ENCODE data around the gene BANF2.
"Not testable (repeated sequence)": the region's sequence is repeated elsewhere in the genome, so short reads cannot be mapped to it uniquely, and the experiment has no call there.

The BANF2 gene

GRCh38 chr20:17765017-17765416, 65.3 kb downstream of the BANF2 start:
- in situ Hi-C loops (cut with HindIII; ENCODE audit: low sequenced_read_pairs) = no loop called here
- no peak overlapping the region for H3K4me3 ChIP-seq (ENCODE audit: low read depth, low read length)
- TF ChIP-seq, protein P1, sequence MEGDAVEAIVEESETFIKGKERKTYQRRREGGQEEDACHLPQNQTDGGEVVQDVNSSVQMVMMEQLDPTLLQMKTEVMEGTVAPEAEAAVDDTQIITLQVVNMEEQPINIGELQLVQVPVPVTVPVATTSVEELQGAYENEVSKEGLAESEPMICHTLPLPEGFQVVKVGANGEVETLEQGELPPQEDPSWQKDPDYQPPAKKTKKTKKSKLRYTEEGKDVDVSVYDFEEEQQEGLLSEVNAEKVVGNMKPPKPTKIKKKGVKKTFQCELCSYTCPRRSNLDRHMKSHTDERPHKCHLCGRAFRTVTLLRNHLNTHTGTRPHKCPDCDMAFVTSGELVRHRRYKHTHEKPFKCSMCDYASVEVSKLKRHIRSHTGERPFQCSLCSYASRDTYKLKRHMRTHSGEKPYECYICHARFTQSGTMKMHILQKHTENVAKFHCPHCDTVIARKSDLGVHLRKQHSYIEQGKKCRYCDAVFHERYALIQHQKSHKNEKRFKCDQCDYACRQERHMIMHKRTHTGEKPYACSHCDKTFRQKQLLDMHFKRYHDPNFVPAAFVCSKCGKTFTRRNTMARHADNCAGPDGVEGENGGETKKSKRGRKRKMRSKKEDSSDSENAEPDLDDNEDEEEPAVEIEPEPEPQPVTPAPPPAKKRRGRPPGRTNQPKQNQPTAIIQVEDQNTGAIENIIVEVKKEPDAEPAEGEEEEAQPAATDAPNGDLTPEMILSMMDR (IDR thresholded peaks at IDR 0.05; ENCODE audit: low read depth, low read length) = no peak
- DNase-seq (ENCODE audit: low read depth, low spot score) = no peak

GRCh38 chr20:17765584-17765983, 65.8 kb downstream of the BANF2 start:
- TF ChIP-seq, protein P1 (IDR thresholded peaks at IDR 0.05; ENCODE audit: low read depth, low read length) = no peak
- in situ Hi-C loops (cut with HindIII; ENCODE audit: low sequenced_read_pairs) = no loop called here
- no peak for DNase-seq (ENCODE audit: low read depth, low spot score)
- H3K4me3 ChIP-seq (ENCODE audit: low read depth, low read length) = no peak overlapping the region

DNA sequence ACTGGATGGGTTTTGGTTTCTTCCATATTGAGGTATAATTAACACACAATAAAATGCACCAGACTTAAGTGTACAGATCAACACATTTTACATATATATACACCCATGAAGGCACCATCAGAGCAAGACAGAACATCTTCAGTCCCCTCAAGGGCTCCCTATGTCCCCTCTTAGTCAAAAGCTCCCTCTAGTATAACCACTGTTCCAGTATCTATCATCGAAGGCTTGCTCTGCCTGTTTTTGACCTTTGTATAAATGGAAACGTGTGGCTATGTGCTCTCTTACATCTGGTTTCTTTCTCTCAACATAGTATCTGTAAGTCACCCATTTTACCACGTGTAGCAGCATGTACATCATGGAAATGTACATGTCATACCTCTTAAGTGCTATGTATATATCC, 66.5 kb downstream of the BANF2 start:
- no peak for DNase-seq (ENCODE audit: low read depth, low spot score)
- in situ Hi-C loops (cut with HindIII; ENCODE audit: low sequenced_read_pairs) = no loop called here
- TF ChIP-seq, protein P1 (IDR thresholded peaks at IDR 0.05; ENCODE audit: low read depth, low read length) = no peak
- H3K4me3 ChIP-seq (ENCODE audit: low read depth, low read length) = no peak overlapping the region

DNA sequence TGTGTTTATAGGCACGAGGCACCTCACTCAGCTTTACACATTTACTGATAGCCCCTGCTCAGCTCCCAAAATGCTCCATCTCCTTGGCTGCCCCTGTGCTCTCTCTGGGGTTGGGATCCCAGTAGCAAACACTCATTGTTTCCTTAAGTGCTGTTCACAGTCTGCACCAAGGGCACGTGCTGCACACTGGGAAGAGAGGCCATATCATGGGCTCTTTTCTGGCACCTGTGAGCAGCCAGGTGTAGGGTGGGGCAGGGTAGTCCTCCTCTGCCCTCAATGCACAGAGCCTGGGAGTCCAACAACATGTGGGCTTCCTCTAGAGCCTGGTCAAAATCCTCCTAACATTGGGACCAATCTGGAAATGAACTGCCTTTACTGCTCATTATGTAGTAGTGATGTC, 67.9 kb downstream of the BANF2 start:
- no peak overlapping the region for H3K4me3 ChIP-seq (ENCODE audit: low read depth, low read length)
- in situ Hi-C loops (cut with HindIII; ENCODE audit: low sequenced_read_pairs) = no loop called here
- TF ChIP-seq, protein P1 (IDR thresholded peaks at IDR 0.05; ENCODE audit: low read depth, low read length) = no peak
- DNase-seq (ENCODE audit: low read depth, low spot score) = no peak

DNA sequence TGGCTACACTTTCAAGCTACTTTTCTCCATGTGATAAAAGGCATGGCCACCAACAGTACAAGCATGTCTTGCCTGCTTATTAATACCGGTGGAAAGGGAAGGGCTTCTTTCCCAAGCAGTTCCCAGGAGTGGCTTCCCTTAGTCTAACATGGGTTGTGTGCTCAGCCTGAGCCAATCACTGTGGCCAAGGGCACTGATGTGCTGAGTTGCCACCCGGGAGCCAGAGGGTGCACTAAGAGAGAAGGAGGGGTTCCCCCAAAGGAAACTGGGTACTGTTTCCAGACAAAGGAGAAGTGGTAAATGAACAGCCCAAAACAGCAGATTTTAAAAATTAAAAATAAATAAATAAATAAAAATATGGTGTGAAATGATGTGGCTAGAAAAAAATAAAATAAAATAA, 68.5 kb downstream of the BANF2 start:
- TF ChIP-seq, protein P1 (IDR thresholded peaks at IDR 0.05; ENCODE audit: low read depth, low read length) = no peak
- no peak overlapping the region for H3K4me3 ChIP-seq (ENCODE audit: low read depth, low read length)
- DNase-seq (ENCODE audit: low read depth, low spot score) = no peak
- in situ Hi-C loops (cut with HindIII; ENCODE audit: low sequenced_read_pairs) = no loop called here

- DNase-seq (ENCODE audit: low read depth, low spot score) = not testable (repeated sequence)
These were observed 70.0 kb downstream of the BANF2 start for GRCh38 chr20:17769716-17770115.

DNA sequence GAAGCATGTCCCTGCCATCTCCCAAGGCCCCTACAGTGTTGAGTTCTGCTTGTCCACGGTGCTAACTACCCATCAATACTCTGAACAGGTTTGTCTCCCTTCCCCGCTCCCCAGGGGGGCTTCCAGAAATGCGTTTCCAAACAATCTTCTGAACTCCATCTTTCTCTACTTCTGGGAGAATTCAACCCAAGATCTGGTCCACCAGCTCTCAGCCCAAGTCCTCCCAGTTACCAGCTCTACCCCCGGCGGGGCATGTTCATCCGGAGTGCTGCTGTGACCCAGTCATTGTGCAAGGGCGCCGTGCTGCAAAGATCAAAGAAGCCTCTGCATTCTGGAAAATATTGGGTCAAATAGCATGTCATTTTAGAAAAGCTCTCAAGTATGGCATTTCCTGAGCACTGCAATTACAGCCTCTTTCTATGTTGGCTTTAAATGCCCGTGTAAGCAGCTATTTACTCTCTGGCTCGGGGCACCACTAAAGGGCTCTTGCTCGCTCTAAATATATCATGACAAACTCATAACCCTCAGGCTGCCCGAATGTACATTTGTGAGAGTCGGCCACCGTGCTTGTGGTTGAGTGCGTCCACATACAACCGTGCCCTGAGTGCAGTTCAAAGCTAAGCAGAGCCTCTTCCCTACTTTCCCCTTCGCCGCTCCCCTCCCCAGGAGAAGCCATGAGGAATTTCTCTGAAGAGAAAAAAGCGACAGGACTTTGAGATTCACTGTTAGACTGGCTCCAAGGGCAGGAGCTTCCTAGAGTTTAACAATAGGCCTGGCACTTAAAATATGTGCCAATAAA, 71.6 kb downstream of the BANF2 start:
- no peak for DNase-seq (ENCODE audit: low read depth, low spot score)
- TF ChIP-seq, protein P1 (IDR thresholded peaks at IDR 0.05; ENCODE audit: low read depth, low read length) = no peak
- no peak overlapping the region for H3K4me3 ChIP-seq (ENCODE audit: low read depth, low read length)
- in situ Hi-C loops (cut with HindIII; ENCODE audit: low sequenced_read_pairs) = no loop called here

More at GRCh38 chr20:17769716-17770115, 70.0 kb downstream of the BANF2 start:
- H3K4me3 ChIP-seq (ENCODE audit: low read depth, low read length); in situ Hi-C loops (cut with HindIII; ENCODE audit: low sequenced_read_pairs): not testable (repeated sequence)
